Adrenal gland (tissue), 12 donors: Measurements from ENCODE around the gene PACSIN2. TPM values are rescaled to one million over a fixed set of nuclear protein-coding genes. Genes with fewer than 3 reads are reported as not detected.

Experiments
- DNase-seq, 7 donors: peaks; one replicate each; pipeline ENCODE4 v3.0.0-alpha.2; 2019 to 2020
- H3K27ac ChIP-seq, 5 donors: fragments of 200-600 bp; sonication (generic) in 4 of 5; 1 replicate in 3 of 5; 2 replicates in 2 of 5; pipeline versions ENCODE4 v1.5.1 to v1.8.0; 2016 to 2020; ENCODE audit warnings: mild to moderate bottlenecking in 1 of 5
- H3K27me3 ChIP-seq: fragments of 200-600 bp; 2 replicates; pipeline ENCODE4 v1.8.0; 2021
- H3K36me3 ChIP-seq, 2 donors: fragments of 200-600 bp; replicated peaks in 1 of 2; 1 replicate in 1 of 2; 2 replicates in 1 of 2; pipeline versions ENCODE4 v1.5.1 to v1.8.0; 2018 to 2022
- H3K4me1 ChIP-seq, 2 donors: fragments of 200-600 bp; replicated peaks in 1 of 2; 1 replicate in 1 of 2; 2 replicates in 1 of 2; pipeline versions ENCODE4 v1.5.1 to v1.8.0; 2018 to 2021
- H3K4me3 ChIP-seq, 4 donors: fragments of 200-600 bp; sonication (generic) in 3 of 4; one replicate each; pipeline ENCODE4 v1.5.1; 2016 to 2018
- H3K9me3 ChIP-seq, 3 donors: fragments of 200-600 bp; sonication (generic) in 1 of 3; replicated peaks in 1 of 3; 1 replicate in 2 of 3; 2 replicates in 1 of 3; pipeline versions ENCODE4 v1.5.1 to v1.8.0; 2016 to 2021
- CTCF ChIP-seq, 6 experiments: fragments of 450-650 bp in 4 of 6; fragments of 200-600 bp in 2 of 6; sonication (generic) in 1 of 6; IDR thresholded peaks; 1 replicate in 5 of 6; 2 replicates in 1 of 6; pipeline versions ENCODE4 v1.5.1 to v1.8.0; 2016 to 2021; ENCODE audit warnings: antibody characterized with exemption in 6 of 6, mild to moderate bottlenecking in 2 of 6, moderate library complexity in 1 of 6
- POLR2A ChIP-seq, 2 donors: fragments of 450-650 bp; IDR thresholded peaks; one replicate each; pipeline ENCODE4 v1.6.1; 2017; ENCODE audit warnings: antibody characterized with exemption in 2 of 2, mild to moderate bottlenecking in 2 of 2, moderate library complexity in 1 of 2
- WGBS, 4 donors: extraction: QIAGEN DNeasy Blood & Tissue Kit in 2 of 4; methylation state at CpG; one replicate each; pipeline versions ENCODE4 v1.1.5 to v1.1.7; 2013 to 2017; 5-methylcytosine and 5-hydroxymethylcytosine counted together
- intact Hi-C, 2 donors: fragments of 100-400 bp; cut with DNase I; formaldehyde crosslinking; loops; one replicate each; pipeline versions ENCODE4 v1.14.1 to v1.15.0; 2022 to 2023
- polyA plus RNA-seq, 3 donors: library from polyadenylated mRNA; stranded (reverse); fragments of 200-250 nt in 2 of 3; fragments of 350-450 nt in 1 of 3; fragmentation: Illumina TruSeq in 1 of 3; extraction: RNeasy Lipid Tissue Mini Kit (QIAGEN cat#74804) in 1 of 3; gene quantifications; one replicate each; pipeline ENCODE4 v1.2.3, GENCODE V29; 2013 to 2014
- total RNA-seq, 9 donors: library from RNA; depleted of rRNA in 4 of 9; stranded (reverse); fragments of >200 nt in 4 of 9; fragments of 120-200 nt in 1 of 9; fragmentation: NEBNext Ultra II Directional in 1 of 9; extraction: Animal tissue kit (Norgen Biotek cat#: 25700) in 1 of 9; gene quantifications; one replicate each; pipeline versions ENCODE4 v1.1.0 to v1.2.4, GENCODE V29; 2013 to 2023
- donor health status: healthy with polysubstance abuse.
- donor health status: Bipolar disorder and iron deficiency.
- donor health status: DM: yes; HTN: yes; CAD: no.
- donor health status: DM: no; HTN: no; CAD: no.
- donor health status: DM: no; HTN: no; CAD: no.
- donor health status: DM: yes; HTN: yes; CAD: no.

Gene PACSIN2
- total and polyA plus RNA-seq, 12 donors = 29.8 to 186 (median 115) TPM

- 85 to 93% (median 92%) methylated on average over 5 to 12 of the region's 12 CpGs for WGBS, 4 donors
Observed at GRCh38 chr22:42881298-42881697, 133.7 kb downstream of the PACSIN2 start.

DNA sequence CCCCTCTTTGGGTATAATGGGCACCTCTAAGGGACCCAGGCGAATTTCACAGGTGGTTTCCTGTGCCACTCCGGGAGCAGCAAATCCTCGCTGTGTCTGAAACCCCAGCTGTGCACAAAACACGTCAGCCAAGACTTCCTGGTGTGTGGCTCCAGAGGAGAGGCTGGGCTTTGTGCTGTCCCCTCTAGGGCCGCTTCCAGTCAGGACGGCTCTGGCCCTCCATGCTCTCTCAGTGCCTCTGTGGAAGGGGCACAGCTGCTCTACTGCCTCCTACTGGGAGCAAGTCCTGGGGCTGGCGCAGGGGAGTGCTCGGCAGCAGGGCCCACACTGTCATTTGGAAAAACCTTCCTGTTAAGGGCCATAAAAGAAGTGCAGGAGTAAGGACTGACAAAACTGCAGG is 134.1 kb downstream of the PACSIN2 start:
- intact Hi-C loops = loop anchor here in 1 of 2 donors (10.0 kb wide), 1 partner anchor 134 kb away; the partner anchor contains the start of gene PACSIN2
- peaks cover 16 to 24% of the 10 kb centered on the region in 2 donors for H3K4me1 ChIP-seq
- H3K27me3 ChIP-seq = no peaks in the 10 kb centered on the region
- H3K36me3 ChIP-seq = peaks cover 0 to 93% of the 10 kb centered on the region in 2 donors
- H3K9me3 ChIP-seq = no peaks in the 10 kb centered on the region
- no peak overlapping the region for H3K4me3 ChIP-seq
- peak overlapping the region in 3 of 5 donors; percentile 2 to 97 (median 94) for H3K27ac ChIP-seq
- DNase-seq = no peak
- TF ChIP-seq CTCF (IDR thresholded peaks at IDR 0.05) (no peak), POLR2A (IDR thresholded peaks at IDR 0.05) (no peak)
- WGBS, 4 donors = 80 to 96% (median 90%) methylated on average over 2 to 8 of the region's 8 CpGs

More at GRCh38 chr22:42881298-42881697, 133.7 kb downstream of the PACSIN2 start:
- peaks cover 0 to 93% of the 10 kb centered on the region in 2 donors for H3K36me3 ChIP-seq
- peak overlapping the region in 3 of 5 donors; percentile 81 to 97 (median 94) for H3K27ac ChIP-seq
- H3K9me3 ChIP-seq = no peaks in the 10 kb centered on the region
- H3K27me3 ChIP-seq = no peaks in the 10 kb centered on the region
- peaks cover 16 to 26% of the 10 kb centered on the region in 2 donors for H3K4me1 ChIP-seq
- H3K4me3 ChIP-seq = no peak overlapping the region
- TF ChIP-seq POLR2A (IDR thresholded peaks at IDR 0.05) (no peak), CTCF (IDR thresholded peaks at IDR 0.05) (no peak)
- DNase-seq = no peak
- intact Hi-C loops = loop anchor here in 1 of 2 donors (10.0 kb wide), 1 partner anchor 134 kb away; the partner anchor contains the start of gene PACSIN2

- peaks cover 0 to 93% of the 10 kb centered on the region in 2 donors for H3K36me3 ChIP-seq
- 88 to 95% (median 94%) methylated on average over 10 to 14 of the region's 14 CpGs for WGBS, 4 donors
- TF ChIP-seq POLR2A (IDR thresholded peaks at IDR 0.05) (no peak), CTCF (IDR thresholded peaks at IDR 0.05) (no peak)
- H3K4me3 ChIP-seq = no peak overlapping the region
- H3K27ac ChIP-seq = no peak overlapping the region
- H3K4me1 ChIP-seq = peaks cover 16 to 22% of the 10 kb centered on the region in 2 donors
- no peaks in the 10 kb centered on the region for H3K9me3 ChIP-seq
- intact Hi-C loops = loop anchor here in 1 of 2 donors (10.0 kb wide), 1 partner anchor 135 kb away; the partner anchor contains the start of gene PACSIN2
- H3K27me3 ChIP-seq = no peaks in the 10 kb centered on the region
- no peak for DNase-seq
Observed at GRCh38 chr22:42879371-42880021, 135.5 kb downstream of the PACSIN2 start.

DNA sequence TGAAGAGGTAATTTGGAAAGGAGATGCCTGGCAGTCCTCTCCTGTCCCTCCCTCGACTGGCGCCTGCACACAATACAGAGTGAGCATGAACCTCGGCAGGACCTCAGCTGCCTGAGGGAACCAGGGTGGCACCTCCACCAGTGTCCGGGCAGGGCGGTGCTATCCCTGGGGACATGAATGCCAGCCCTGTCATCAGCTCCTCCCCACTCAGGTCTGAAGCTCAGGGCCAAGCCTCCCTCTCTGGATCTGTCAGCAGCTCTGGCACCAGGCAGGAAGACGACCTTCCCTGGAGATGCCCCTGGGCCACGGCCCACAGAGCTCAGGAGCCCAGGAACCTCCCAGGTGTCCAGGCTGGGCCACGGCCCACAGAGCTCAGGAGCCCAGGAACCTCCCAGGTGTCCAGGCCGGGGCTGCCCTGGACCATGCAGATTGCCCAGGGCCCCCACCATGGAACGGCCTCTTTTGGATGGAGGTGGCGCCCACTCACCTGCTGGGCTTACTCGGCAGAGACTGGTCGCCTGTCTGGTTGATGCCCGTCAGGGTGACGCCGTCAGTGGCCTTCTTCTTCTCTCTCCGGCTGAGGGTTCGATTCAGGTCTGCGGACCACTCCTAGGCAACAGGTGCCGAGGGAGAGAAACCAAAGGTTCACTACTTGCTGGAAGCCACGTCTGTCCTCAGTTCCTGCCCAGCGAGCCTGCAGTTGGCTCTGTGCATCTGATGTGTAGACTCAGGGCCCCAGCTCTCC is 136.2 kb downstream of the PACSIN2 start:
- 81 to 91% (median 86%) methylated on average over 6 to 22 of the region's 22 CpGs for WGBS, 4 donors
- DNase-seq = no peak
- peaks cover 16 to 21% of the 10 kb centered on the region in 2 donors for H3K4me1 ChIP-seq
- intact Hi-C loops = no loop called here
- H3K4me3 ChIP-seq = no peak overlapping the region
- H3K27ac ChIP-seq = peak overlapping the region in 1 of 5 donors; percentile 49
- no peaks in the 10 kb centered on the region for H3K9me3 ChIP-seq
- no peaks in the 10 kb centered on the region for H3K27me3 ChIP-seq
- TF ChIP-seq CTCF (IDR thresholded peaks at IDR 0.05) (no peak), POLR2A (IDR thresholded peaks at IDR 0.05) (no peak)
- peaks cover 0 to 93% of the 10 kb centered on the region in 2 donors for H3K36me3 ChIP-seq
